ENCODE measurements around the gene LDB2. TPM values are rescaled to one million over a fixed set of nuclear protein-coding genes. Genes with fewer than 3 reads are reported as not detected.

LDB2 gene
- total RNA-seq, 1 experiment from 2014 or later = not detected

- no peak for DNase-seq
- no peaks in the 10 kb centered on the region for H3K27me3 ChIP-seq (ENCODE audit: low read length)
- H3K4me3 ChIP-seq (ENCODE audit: low read length) = no peak overlapping the region
- H2AFZ ChIP-seq (ENCODE audit: low read length) = no peak overlapping the region
- no peaks in the 10 kb centered on the region for H3K79me2 ChIP-seq (ENCODE audit: low read length)
- H3K9me2 ChIP-seq (replicated peaks; ENCODE audit: insufficient read depth, low read length) = no peaks in the 10 kb centered on the region
- H4K20me1 ChIP-seq (ENCODE audit: insufficient read depth, low read depth, low read length) = no peaks in the 10 kb centered on the region
- H3K4me1 ChIP-seq (ENCODE audit: low read length) = no peaks in the 10 kb centered on the region
- H3K9ac ChIP-seq (ENCODE audit: low read length) = no peak overlapping the region
- no peaks in the 10 kb centered on the region for H3K36me3 ChIP-seq (ENCODE audit: insufficient read depth, low read length)
- no peak overlapping the region for H3K27ac ChIP-seq (ENCODE audit: low read length)
- H3K9me3 ChIP-seq (ENCODE audit: low read length) = no peaks in the 10 kb centered on the region
- no peak overlapping the region for H3K4me2 ChIP-seq (ENCODE audit: low read depth, low read length, poor library complexity, severe bottlenecking)
Measured at GRCh38 chr4:16707874-16708273, 190.6 kb downstream of the LDB2 start.

GRCh38 chr4:16706251-16706650, 192.2 kb downstream of the LDB2 start:
- no peak overlapping the region for H3K4me3 ChIP-seq (ENCODE audit: low read length)

GRCh38 chr4:16705341-16705740, 193.1 kb downstream of the LDB2 start:
- H3K36me3 ChIP-seq (ENCODE audit: insufficient read depth, low read length) = no peaks in the 10 kb centered on the region

More at GRCh38 chr4:16706251-16706650, 192.2 kb downstream of the LDB2 start:
- Histone ChIP-seq H3K9ac (ENCODE audit: low read length) (no peak overlapping the region), H3K9me2 (replicated peaks; ENCODE audit: insufficient read depth, low read length) (no peaks in the 10 kb centered on the region), H3K4me2 (ENCODE audit: low read depth, low read length, poor library complexity, severe bottlenecking) (no peak overlapping the region), H2AFZ (ENCODE audit: low read length) (no peak overlapping the region), H3K9me3 (ENCODE audit: low read length) (no peaks in the 10 kb centered on the region), H3K27ac (ENCODE audit: low read length) (no peak overlapping the region), H3K27me3 (ENCODE audit: low read length) (no peaks in the 10 kb centered on the region), H3K4me1 (ENCODE audit: low read length) (no peaks in the 10 kb centered on the region), H3K36me3 (ENCODE audit: insufficient read depth, low read length) (no peaks in the 10 kb centered on the region), H4K20me1 (ENCODE audit: insufficient read depth, low read depth, low read length) (no peaks in the 10 kb centered on the region), H3K79me2 (ENCODE audit: low read length) (no peaks in the 10 kb centered on the region)
- no peak for DNase-seq

GRCh38 chr4:16704489-16704888, 194.0 kb downstream of the LDB2 start:
- Histone ChIP-seq H3K79me2 (ENCODE audit: low read length) (no peaks in the 10 kb centered on the region), H3K4me2 (ENCODE audit: low read depth, low read length, poor library complexity, severe bottlenecking) (no peak overlapping the region), H3K9me2 (replicated peaks; ENCODE audit: insufficient read depth, low read length) (no peaks in the 10 kb centered on the region), H4K20me1 (ENCODE audit: insufficient read depth, low read depth, low read length) (no peaks in the 10 kb centered on the region), H2AFZ (ENCODE audit: low read length) (no peak overlapping the region), H3K4me3 (ENCODE audit: low read length) (no peak overlapping the region), H3K27me3 (ENCODE audit: low read length) (no peaks in the 10 kb centered on the region), H3K36me3 (ENCODE audit: insufficient read depth, low read length) (no peaks in the 10 kb centered on the region), H3K9me3 (ENCODE audit: low read length) (no peaks in the 10 kb centered on the region), H3K9ac (ENCODE audit: low read length) (no peak overlapping the region), H3K27ac (ENCODE audit: low read length) (no peak overlapping the region), H3K4me1 (ENCODE audit: low read length) (peaks cover 4% of the 10 kb centered on the region; the same call in 1 of the 2 replicates)
- DNase-seq = no peak

More at GRCh38 chr4:16705341-16705740, 193.1 kb downstream of the LDB2 start:
- Histone ChIP-seq H3K4me3 (ENCODE audit: low read length) (no peak overlapping the region), H3K9ac (ENCODE audit: low read length) (no peak overlapping the region), H3K9me2 (replicated peaks; ENCODE audit: insufficient read depth, low read length) (no peaks in the 10 kb centered on the region), H3K9me3 (ENCODE audit: low read length) (no peaks in the 10 kb centered on the region), H3K4me2 (ENCODE audit: low read depth, low read length, poor library complexity, severe bottlenecking) (no peak overlapping the region), H4K20me1 (ENCODE audit: insufficient read depth, low read depth, low read length) (no peaks in the 10 kb centered on the region), H3K4me1 (ENCODE audit: low read length) (peaks cover 4% of the 10 kb centered on the region; the same call in 1 of the 2 replicates), H3K27me3 (ENCODE audit: low read length) (no peaks in the 10 kb centered on the region), H2AFZ (ENCODE audit: low read length) (no peak overlapping the region), H3K79me2 (ENCODE audit: low read length) (no peaks in the 10 kb centered on the region), H3K27ac (ENCODE audit: low read length) (no peak overlapping the region)
- no peak for DNase-seq

GRCh38 chr4:16695896-16696295, 202.5 kb downstream of the LDB2 start:
- no peak overlapping the region for H3K27ac ChIP-seq (ENCODE audit: low read length)
- H3K9me2 ChIP-seq (replicated peaks; ENCODE audit: insufficient read depth, low read length) = no peaks in the 10 kb centered on the region
- no peaks in the 10 kb centered on the region for H3K79me2 ChIP-seq (ENCODE audit: low read length)
- no peak overlapping the region for H3K4me3 ChIP-seq (ENCODE audit: low read length)
- no peaks in the 10 kb centered on the region for H4K20me1 ChIP-seq (ENCODE audit: insufficient read depth, low read depth, low read length)
- no peak overlapping the region for H3K9ac ChIP-seq (ENCODE audit: low read length)
- H3K27me3 ChIP-seq (ENCODE audit: low read length) = no peaks in the 10 kb centered on the region
- no peak overlapping the region for H3K4me2 ChIP-seq (ENCODE audit: low read depth, low read length, poor library complexity, severe bottlenecking)
- no peaks in the 10 kb centered on the region for H3K36me3 ChIP-seq (ENCODE audit: insufficient read depth, low read length)
- H3K4me1 ChIP-seq (ENCODE audit: low read length) = peaks cover 3% of the 10 kb centered on the region; the same call in 1 of the 2 replicates
- H3K9me3 ChIP-seq (ENCODE audit: low read length) = no peaks in the 10 kb centered on the region
- DNase-seq = no peak
- no peak overlapping the region for H2AFZ ChIP-seq (ENCODE audit: low read length)

GRCh38 chr4:16694884-16695276, 203.6 kb downstream of the LDB2 start:
- no peak for DNase-seq
- H2AFZ ChIP-seq (ENCODE audit: low read length) = no peak overlapping the region
- no peaks in the 10 kb centered on the region for H3K9me3 ChIP-seq (ENCODE audit: low read length)
- no peaks in the 10 kb centered on the region for H3K36me3 ChIP-seq (ENCODE audit: insufficient read depth, low read length)
- H3K79me2 ChIP-seq (ENCODE audit: low read length) = no peaks in the 10 kb centered on the region
- H3K4me3 ChIP-seq (ENCODE audit: low read length) = no peak overlapping the region
- H3K9ac ChIP-seq (ENCODE audit: low read length) = no peak overlapping the region
- no peaks in the 10 kb centered on the region for H3K9me2 ChIP-seq (replicated peaks; ENCODE audit: insufficient read depth, low read length)
- H3K27ac ChIP-seq (ENCODE audit: low read length) = no peak overlapping the region
- H3K4me2 ChIP-seq (ENCODE audit: low read depth, low read length, poor library complexity, severe bottlenecking) = no peak overlapping the region
- H3K4me1 ChIP-seq (ENCODE audit: low read length) = no peaks in the 10 kb centered on the region
- no peaks in the 10 kb centered on the region for H4K20me1 ChIP-seq (ENCODE audit: insufficient read depth, low read depth, low read length)
- H3K27me3 ChIP-seq (ENCODE audit: low read length) = no peaks in the 10 kb centered on the region

GRCh38 chr4:16694173-16694883, 204.1 kb downstream of the LDB2 start:
- no peak overlapping the region for H3K4me3 ChIP-seq (ENCODE audit: low read length)
- H3K9ac ChIP-seq (ENCODE audit: low read length) = no peak overlapping the region
- H4K20me1 ChIP-seq (ENCODE audit: insufficient read depth, low read depth, low read length) = no peaks in the 10 kb centered on the region
- no peaks in the 10 kb centered on the region for H3K36me3 ChIP-seq (ENCODE audit: insufficient read depth, low read length)
- H3K4me1 ChIP-seq (ENCODE audit: low read length) = no peaks in the 10 kb centered on the region
- no peak overlapping the region for H2AFZ ChIP-seq (ENCODE audit: low read length)
- no peak for DNase-seq
- H3K27me3 ChIP-seq (ENCODE audit: low read length) = no peaks in the 10 kb centered on the region
- H3K27ac ChIP-seq (ENCODE audit: low read length) = no peak overlapping the region
- H3K9me2 ChIP-seq (replicated peaks; ENCODE audit: insufficient read depth, low read length) = no peaks in the 10 kb centered on the region
- H3K9me3 ChIP-seq (ENCODE audit: low read length) = no peaks in the 10 kb centered on the region
- no peak overlapping the region for H3K4me2 ChIP-seq (ENCODE audit: low read depth, low read length, poor library complexity, severe bottlenecking)
- no peaks in the 10 kb centered on the region for H3K79me2 ChIP-seq (ENCODE audit: low read length)

- H3K4me3 ChIP-seq (ENCODE audit: low read length) = no peak overlapping the region
- no peak overlapping the region for H3K27ac ChIP-seq (ENCODE audit: low read length)
- H3K27me3 ChIP-seq (ENCODE audit: low read length) = no peaks in the 10 kb centered on the region
- no peaks in the 10 kb centered on the region for H3K9me2 ChIP-seq (replicated peaks; ENCODE audit: insufficient read depth, low read length)
- H3K9ac ChIP-seq (ENCODE audit: low read length) = no peak overlapping the region
- H3K4me1 ChIP-seq (ENCODE audit: low read length) = no peaks in the 10 kb centered on the region
- no peaks in the 10 kb centered on the region for H4K20me1 ChIP-seq (ENCODE audit: insufficient read depth, low read depth, low read length)
- no peaks in the 10 kb centered on the region for H3K9me3 ChIP-seq (ENCODE audit: low read length)
- no peaks in the 10 kb centered on the region for H3K79me2 ChIP-seq (ENCODE audit: low read length)
- DNase-seq = no peak
- no peak overlapping the region for H3K4me2 ChIP-seq (ENCODE audit: low read depth, low read length, poor library complexity, severe bottlenecking)
- H3K36me3 ChIP-seq (ENCODE audit: insufficient read depth, low read length) = no peaks in the 10 kb centered on the region
- no peak overlapping the region for H2AFZ ChIP-seq (ENCODE audit: low read length)
Measured at GRCh38 chr4:16693641-16694040, 204.8 kb downstream of the LDB2 start.
